Left lung (tissue), 10 donors: ENCODE data around the gene BRD7. TPM values are rescaled to one million over a fixed set of nuclear protein-coding genes. Genes with fewer than 3 reads are reported as not detected.

Experiments used
- ATAC-seq: fragments of 200-7000 bp; cut with Tn5 transposase; one replicate; pipeline ENCODE4 v1.9.1; 2020; ENCODE audit warnings: moderate library complexity
- DNase-seq, 4 donors: peaks; one replicate each; pipeline ENCODE4 v3.0.0-alpha.2; 2013 to 2020
- H3K27ac ChIP-seq, 2 donors: fragments of 200-600 bp; sonication (generic) in 1 of 2; one replicate each; pipeline versions ENCODE4 v1.5.0 to v1.8.0; 2020 to 2021
- H3K27me3 ChIP-seq, 2 donors: fragments of 200-600 bp; sonication (generic) in 1 of 2; one replicate each; pipeline versions ENCODE4 v1.5.0 to v1.8.0; 2020 to 2021
- H3K36me3 ChIP-seq, 2 donors: fragments of 200-600 bp; sonication (generic) in 1 of 2; one replicate each; pipeline versions ENCODE4 v1.5.0 to v1.8.0; 2020 to 2021
- H3K4me1 ChIP-seq, 2 donors: fragments of 200-600 bp; one replicate each; pipeline ENCODE4 v1.8.0; 2021
- H3K4me3 ChIP-seq, 2 donors: fragments of 200-600 bp; sonication (generic) in 1 of 2; one replicate each; pipeline versions ENCODE4 v1.5.0 to v1.8.0; 2020 to 2021; ENCODE audit warnings: mild to moderate bottlenecking in 1 of 2
- H3K9me3 ChIP-seq, 2 donors: fragments of 200-600 bp; sonication (generic) in 1 of 2; one replicate each; pipeline versions ENCODE4 v1.5.0 to v1.8.0; 2020 to 2021
- intact Hi-C, 2 donors: fragments of 100-400 bp; cut with DNase I; formaldehyde crosslinking; loops; one replicate each; pipeline versions ENCODE4 v1.11.2 to v1.14.2; 2022
- polyA plus RNA-seq, 6 donors: library from polyadenylated mRNA; unstranded; fragments of 120-200 nt; gene quantifications; one replicate each; pipeline ENCODE4 v1.2.1, GENCODE V29; 2013; ENCODE audit not compliant: insufficient read length in 6 of 6
- total RNA-seq, 2 donors: library from RNA; stranded (reverse); fragmentation: NEBNext Ultra II Directional; extraction: Animal tissue kit (Norgen Biotek cat#: 25700); gene quantifications; one replicate each; pipeline ENCODE4 v1.2.1, GENCODE V29; 2021
- TF ChIP-seq, protein P1 (sequence below), 2 donors: fragments of 200-600 bp; sonication (generic) in 1 of 2; IDR thresholded peaks; one replicate each; pipeline versions ENCODE4 v1.5.0 to v1.8.0; 2021; ENCODE audit warnings: antibody characterized with exemption in 2 of 2
- donor health status: DM: no; HTN: yes; CAD: no.
- donor health status: DM: no; HTN: no; CAD: no.

BRD7 gene
- total and polyA plus RNA-seq, 8 donors = 59.8 to 113 (median 97.6) TPM

DNA sequence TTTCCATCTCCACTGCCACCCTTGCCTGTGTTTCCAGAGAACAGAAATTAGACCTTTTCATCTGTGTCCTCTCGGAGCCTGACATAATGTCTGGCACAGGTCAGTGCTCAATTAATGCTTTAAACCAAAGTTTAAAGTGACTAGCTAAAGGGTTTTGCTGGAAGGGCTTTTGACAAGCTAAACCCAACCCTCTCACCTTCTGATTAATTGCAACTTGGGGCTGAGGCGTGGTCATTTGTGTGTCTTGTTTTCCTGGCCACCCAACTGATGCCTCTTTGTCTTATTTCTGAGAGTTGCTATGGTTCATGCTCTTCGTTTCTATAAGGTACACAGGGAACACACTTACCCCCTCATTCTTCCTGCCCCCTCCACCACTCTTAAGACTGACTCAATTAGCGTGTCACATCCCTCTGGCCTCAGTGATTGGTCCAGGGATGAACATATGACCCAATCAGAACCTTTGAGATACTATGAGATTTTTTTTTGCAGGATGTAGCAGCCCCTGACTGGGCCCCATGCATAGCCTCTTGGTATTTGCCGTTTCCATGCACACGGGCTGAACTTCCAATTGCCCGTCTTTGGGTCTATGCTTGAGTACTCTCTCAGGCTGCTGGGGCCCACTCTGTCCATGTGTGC is 15.8 kb upstream of the BRD7 start:
- no peak for DNase-seq
- no peak for ATAC-seq
- Histone ChIP-seq H3K36me3 (no peaks in the 10 kb centered on the region), H3K27me3 (peaks cover 0 to 6% of the 10 kb centered on the region in 2 donors), H3K27ac (no peak overlapping the region), H3K9me3 (no peaks in the 10 kb centered on the region), H3K4me1 (no peaks in the 10 kb centered on the region), H3K4me3 (no peak overlapping the region)
- TF ChIP-seq, protein P1, sequence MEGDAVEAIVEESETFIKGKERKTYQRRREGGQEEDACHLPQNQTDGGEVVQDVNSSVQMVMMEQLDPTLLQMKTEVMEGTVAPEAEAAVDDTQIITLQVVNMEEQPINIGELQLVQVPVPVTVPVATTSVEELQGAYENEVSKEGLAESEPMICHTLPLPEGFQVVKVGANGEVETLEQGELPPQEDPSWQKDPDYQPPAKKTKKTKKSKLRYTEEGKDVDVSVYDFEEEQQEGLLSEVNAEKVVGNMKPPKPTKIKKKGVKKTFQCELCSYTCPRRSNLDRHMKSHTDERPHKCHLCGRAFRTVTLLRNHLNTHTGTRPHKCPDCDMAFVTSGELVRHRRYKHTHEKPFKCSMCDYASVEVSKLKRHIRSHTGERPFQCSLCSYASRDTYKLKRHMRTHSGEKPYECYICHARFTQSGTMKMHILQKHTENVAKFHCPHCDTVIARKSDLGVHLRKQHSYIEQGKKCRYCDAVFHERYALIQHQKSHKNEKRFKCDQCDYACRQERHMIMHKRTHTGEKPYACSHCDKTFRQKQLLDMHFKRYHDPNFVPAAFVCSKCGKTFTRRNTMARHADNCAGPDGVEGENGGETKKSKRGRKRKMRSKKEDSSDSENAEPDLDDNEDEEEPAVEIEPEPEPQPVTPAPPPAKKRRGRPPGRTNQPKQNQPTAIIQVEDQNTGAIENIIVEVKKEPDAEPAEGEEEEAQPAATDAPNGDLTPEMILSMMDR (IDR thresholded peaks at IDR 0.05) = no peak
- intact Hi-C loops = no loop called here

DNA sequence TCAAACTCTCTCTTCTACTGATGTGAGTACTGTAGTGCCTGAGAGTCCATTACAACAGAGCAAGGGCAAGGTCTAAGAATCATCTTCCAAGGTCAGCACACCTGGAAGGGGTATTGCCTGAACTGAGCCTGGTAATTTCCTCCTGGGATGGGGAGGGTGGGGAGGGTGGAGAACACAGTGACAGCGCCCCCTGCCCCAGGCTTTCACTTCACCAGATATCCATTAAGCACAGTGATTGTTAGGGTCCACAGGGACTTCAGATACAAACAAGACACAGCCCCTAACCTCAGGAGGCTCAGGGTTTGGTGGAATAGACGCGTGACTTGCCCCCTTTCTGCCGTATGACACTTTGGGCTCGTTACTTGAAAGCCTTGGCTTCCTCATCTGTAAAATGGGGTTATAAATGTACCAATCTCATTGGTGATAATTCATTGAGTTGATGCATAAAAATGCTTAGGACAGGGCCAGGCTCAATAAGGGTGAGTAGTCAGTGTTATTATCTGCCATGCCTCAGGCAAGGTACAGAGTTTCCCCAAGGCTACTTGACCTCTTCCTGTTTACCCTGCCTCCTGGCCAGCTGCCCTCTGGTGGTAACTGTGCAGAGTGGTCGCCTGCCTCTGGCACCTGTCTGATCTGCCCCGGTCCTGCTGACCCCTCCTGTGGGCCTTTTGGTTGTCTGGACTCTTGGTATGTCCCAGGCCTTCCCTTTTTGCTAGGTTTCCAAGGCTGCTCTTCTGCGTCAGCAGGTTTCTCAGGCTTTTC is 13.1 kb upstream of the BRD7 start:
- Histone ChIP-seq H3K4me3 (no peak overlapping the region), H3K27ac (no peak overlapping the region), H3K9me3 (no peaks in the 10 kb centered on the region), H3K27me3 (peaks cover 0 to 3% of the 10 kb centered on the region in 2 donors), H3K4me1 (no peaks in the 10 kb centered on the region), H3K36me3 (no peaks in the 10 kb centered on the region)
- DNase-seq = no peak
- ATAC-seq = no peak
- intact Hi-C loops = no loop called here
- TF ChIP-seq, protein P1 (IDR thresholded peaks at IDR 0.05) = no peak

DNA sequence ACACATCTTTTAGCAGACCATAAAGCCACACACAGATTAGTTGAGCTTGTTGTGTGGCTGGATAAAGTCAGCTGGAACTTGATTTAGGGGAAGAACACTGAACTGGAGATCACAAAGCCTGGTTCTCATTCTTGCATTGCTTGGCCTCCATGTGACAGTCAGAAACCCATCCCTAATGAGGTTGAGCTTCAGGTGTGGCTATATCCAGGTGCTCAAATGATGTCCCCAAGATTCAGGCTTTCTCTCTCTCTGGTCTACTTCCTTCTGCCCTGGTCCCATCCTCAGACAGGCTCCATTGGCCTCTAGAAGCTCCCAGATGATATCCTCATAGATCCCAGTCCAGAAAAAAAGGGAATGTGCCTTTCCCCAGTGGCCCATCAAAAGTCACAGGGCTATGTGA is 9.6 kb upstream of the BRD7 start:
- Histone ChIP-seq H3K27me3 (no peaks in the 10 kb centered on the region), H3K4me1 (no peaks in the 10 kb centered on the region), H3K4me3 (no peak overlapping the region), H3K9me3 (no peaks in the 10 kb centered on the region), H3K27ac (no peak overlapping the region), H3K36me3 (no peaks in the 10 kb centered on the region)
- intact Hi-C loops = loop anchor here in 1 of 2 donors (10.0 kb wide), 1 partner anchor 426 kb away; no protein-coding TSS in a partner anchor
- DNase-seq = no peak
- TF ChIP-seq, protein P1 (IDR thresholded peaks at IDR 0.05) = no peak
- no peak for ATAC-seq

DNA sequence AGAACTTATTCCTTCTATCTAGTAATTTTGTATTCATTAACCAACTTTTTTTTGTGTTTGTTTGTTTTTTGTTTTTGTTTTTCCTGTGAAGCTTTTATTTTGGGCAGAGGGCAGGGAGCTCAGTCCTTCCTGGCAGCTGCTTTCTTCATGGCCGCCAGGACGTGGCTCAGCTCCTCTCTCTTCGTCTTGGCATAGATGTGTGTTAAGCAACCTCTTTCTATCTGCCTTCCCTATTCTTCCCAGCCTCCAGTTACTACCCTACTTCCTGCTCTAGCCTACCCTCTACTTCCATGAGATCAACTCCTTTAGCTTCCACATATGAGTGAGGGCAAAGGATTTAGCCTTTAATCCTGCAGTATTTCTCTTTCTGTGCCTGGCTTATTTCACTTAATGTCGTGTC is 8.2 kb upstream of the BRD7 start:
- Histone ChIP-seq H3K36me3 (no peaks in the 10 kb centered on the region), H3K27ac (no peak overlapping the region), H3K27me3 (no peaks in the 10 kb centered on the region), H3K9me3 (no peaks in the 10 kb centered on the region), H3K4me3 (no peak overlapping the region), H3K4me1 (no peaks in the 10 kb centered on the region)
- no peak for DNase-seq
- intact Hi-C loops = loop anchor here in 1 of 2 donors (10.0 kb wide), 1 partner anchor 428 kb away; no protein-coding TSS in a partner anchor
- TF ChIP-seq, protein P1 (IDR thresholded peaks at IDR 0.05) = no peak
- no peak for ATAC-seq

DNA sequence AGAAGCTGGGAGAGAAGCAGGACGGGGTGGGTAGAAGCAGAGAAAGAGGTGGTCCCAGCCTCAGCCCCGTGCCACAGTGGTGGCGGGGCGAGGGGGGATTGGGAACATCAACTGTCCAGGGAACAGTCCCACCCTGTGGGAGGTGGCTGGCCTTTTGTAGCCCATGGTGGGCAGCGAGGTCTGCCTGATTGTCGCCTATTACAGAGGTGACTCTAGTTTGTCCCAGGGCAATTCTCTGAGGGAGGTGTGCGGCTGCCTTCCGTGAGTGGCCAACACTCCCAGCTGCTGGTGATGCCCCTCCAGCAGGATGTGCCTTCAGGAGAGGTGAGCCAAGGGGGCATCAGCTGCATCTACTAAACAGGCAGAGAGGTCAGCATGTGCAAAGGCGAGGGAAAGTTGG is 5.0 kb upstream of the BRD7 start:
- intact Hi-C loops = loop anchor here in 1 of 2 donors (10.0 kb wide), 1 partner anchor 431 kb away; no protein-coding TSS in a partner anchor

More for the DNA sequence above, 5.0 kb upstream of the BRD7 start:
- TF ChIP-seq, protein P1 (IDR thresholded peaks at IDR 0.05) = no peak
- no peak overlapping the region for H3K4me3 ChIP-seq
- no peak overlapping the region for H3K27ac ChIP-seq
- DNase-seq (no peak), ATAC-seq (no peak)
- peaks cover 0 to 6% of the 10 kb centered on the region in 2 donors for H3K4me1 ChIP-seq
- no peaks in the 10 kb centered on the region for H3K27me3 ChIP-seq
- H3K36me3 ChIP-seq = no peaks in the 10 kb centered on the region
- H3K9me3 ChIP-seq = no peaks in the 10 kb centered on the region
